ENCODE data around the gene SLC6A20. TPM values are rescaled to one million over a fixed set of nuclear protein-coding genes. Genes with fewer than 3 reads are reported as not detected.

The SLC6A20 gene
- total RNA-seq, 1 experiment from 2014 or later: not detected

DNA sequence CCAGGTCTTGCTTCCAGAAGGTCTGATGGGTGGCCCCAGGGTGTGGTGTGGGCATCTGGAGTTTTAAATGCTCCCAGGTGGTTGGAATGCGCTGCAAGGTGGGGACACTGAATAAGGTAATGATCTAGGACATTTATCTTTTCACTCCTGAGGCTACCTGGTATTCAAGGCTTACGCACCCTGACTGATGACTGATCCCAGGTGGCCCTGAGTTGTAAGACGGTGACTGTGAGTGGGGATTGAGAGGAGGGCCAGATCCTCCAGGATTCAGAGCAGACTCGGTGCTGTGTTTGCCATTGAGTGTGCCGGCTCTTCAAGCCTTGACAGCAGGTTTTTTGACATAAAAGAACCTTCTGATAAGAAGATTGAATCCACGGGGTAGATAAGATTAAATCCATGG, 40.3 kb downstream of the SLC6A20 start:
- CTCF ChIA-PET: no interaction called here

GRCh38 chr3:45754461-45754860, 41.9 kb downstream of the SLC6A20 start:
- POLR2A ChIA-PET: no interaction called here
- no peak for TF ChIP-seq CTCF (IDR thresholded peaks at IDR 0.05; ENCODE audit: unreplicated experiment)
- intact Hi-C loops (cut with micrococcal nuclease): no loop called here
- DNase-seq (ENCODE audit: unreplicated experiment): no peak
- no TSS peak for BruUV-seq (replicated peaks)
- Mint-ChIP-seq H3K27me3 (ENCODE audit: insufficient read depth, unreplicated experiment) (no peaks in the 10 kb centered on the region), H3K4me1 (ENCODE audit: insufficient read depth, unreplicated experiment) (no peaks in the 10 kb centered on the region), H3K27ac (ENCODE audit: low read depth, unreplicated experiment) (no peak overlapping the region), H3K36me3 (ENCODE audit: insufficient read depth, unreplicated experiment) (no peaks in the 10 kb centered on the region), H3K9me3 (ENCODE audit: unreplicated experiment) (no peaks in the 10 kb centered on the region), H3K4me3 (ENCODE audit: unreplicated experiment) (no peak overlapping the region)
- CTCF ChIA-PET: no interaction called here

More for the DNA sequence above, 40.3 kb downstream of the SLC6A20 start:
- Mint-ChIP-seq H3K27ac (ENCODE audit: low read depth, unreplicated experiment) (no peak overlapping the region), H3K4me1 (ENCODE audit: insufficient read depth, unreplicated experiment) (peaks cover under 1% of the 10 kb centered on the region), H3K36me3 (ENCODE audit: insufficient read depth, unreplicated experiment) (no peaks in the 10 kb centered on the region), H3K9me3 (ENCODE audit: unreplicated experiment) (no peaks in the 10 kb centered on the region), H3K27me3 (ENCODE audit: insufficient read depth, unreplicated experiment) (no peaks in the 10 kb centered on the region), H3K4me3 (ENCODE audit: unreplicated experiment) (no peak overlapping the region)
- DNase-seq (ENCODE audit: unreplicated experiment): no peak
- no peak for TF ChIP-seq CTCF (IDR thresholded peaks at IDR 0.05; ENCODE audit: unreplicated experiment)
- no TSS peak for BruUV-seq (replicated peaks)
- intact Hi-C loops (cut with micrococcal nuclease): no loop called here
- POLR2A ChIA-PET: no interaction called here

DNA sequence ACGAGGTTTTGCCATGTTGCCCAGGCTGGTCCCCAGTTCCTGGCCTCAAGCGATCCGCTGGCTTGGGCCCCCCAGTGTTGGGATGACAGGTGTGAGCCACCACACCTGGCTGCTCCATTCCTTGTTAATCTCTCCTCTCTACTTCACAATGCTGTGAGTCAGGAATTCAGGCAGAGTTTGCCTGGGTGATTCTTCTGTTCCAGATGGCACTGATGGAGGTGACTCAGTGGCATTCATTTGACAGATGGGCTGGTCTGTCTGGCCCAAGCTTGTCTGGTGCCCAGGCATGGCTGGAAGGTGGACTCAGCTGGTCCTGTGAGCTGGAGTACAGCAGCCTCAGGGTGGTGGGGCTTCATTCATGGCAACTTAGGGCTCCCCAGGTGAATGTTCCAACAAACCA, 43.2 kb downstream of the SLC6A20 start:
- BruUV-seq (replicated peaks): no TSS peak
- Mint-ChIP-seq H3K9me3 (ENCODE audit: unreplicated experiment) (no peaks in the 10 kb centered on the region), H3K27ac (ENCODE audit: low read depth, unreplicated experiment) (no peak overlapping the region), H3K4me3 (ENCODE audit: unreplicated experiment) (no peak overlapping the region), H3K36me3 (ENCODE audit: insufficient read depth, unreplicated experiment) (peaks cover 6% of the 10 kb centered on the region), H3K4me1 (ENCODE audit: insufficient read depth, unreplicated experiment) (no peaks in the 10 kb centered on the region), H3K27me3 (ENCODE audit: insufficient read depth, unreplicated experiment) (no peaks in the 10 kb centered on the region)
- ChIA-PET POLR2A (no interaction called here), CTCF (interaction anchor here (0.6 to 1.5 kb wide), 3 partner anchors 9 to 327 kb away, joined by 3 read pairs; no protein-coding TSS in a partner anchor)
- intact Hi-C loops (cut with micrococcal nuclease): no loop called here
- no peak for TF ChIP-seq CTCF (IDR thresholded peaks at IDR 0.05; ENCODE audit: unreplicated experiment)
- no peak for DNase-seq (ENCODE audit: unreplicated experiment)

DNA sequence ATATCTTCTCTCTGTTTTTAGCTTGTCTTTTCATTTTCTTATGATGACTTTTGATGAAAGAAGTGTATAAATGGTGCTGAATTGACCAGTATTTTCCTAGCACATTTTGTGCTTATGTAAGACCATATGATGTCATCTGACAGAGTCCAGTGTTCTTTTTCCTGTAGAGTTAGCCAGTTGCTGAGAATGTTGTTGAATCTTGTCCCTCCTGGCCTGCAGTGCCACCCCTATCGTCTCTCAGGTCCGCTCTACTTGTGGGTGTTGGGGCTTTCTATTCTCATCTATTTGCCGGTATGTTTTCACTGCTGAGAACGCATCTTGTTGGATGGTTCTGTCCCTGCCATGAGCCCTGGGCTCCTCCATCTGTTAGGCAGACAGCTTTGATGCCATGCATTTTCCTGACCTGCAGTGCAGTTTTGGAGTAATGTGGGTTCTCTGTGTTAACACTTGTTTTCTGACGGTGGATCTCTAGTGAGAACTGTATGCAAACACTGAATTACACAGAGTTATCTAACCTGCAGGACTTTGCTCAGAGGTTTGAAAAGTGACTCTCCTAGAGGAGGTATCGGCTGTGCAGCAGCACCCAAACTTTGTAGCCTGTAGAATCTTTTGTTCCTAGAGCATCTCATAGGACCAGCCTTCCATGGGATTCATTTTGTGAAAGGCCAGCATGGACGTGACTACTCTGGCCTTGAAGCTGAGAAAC, 44.6 kb downstream of the SLC6A20 start:
- intact Hi-C loops (cut with micrococcal nuclease): no loop called here
- TF ChIP-seq CTCF (IDR thresholded peaks at IDR 0.05; ENCODE audit: unreplicated experiment): no peak
- Mint-ChIP-seq H3K36me3 (ENCODE audit: insufficient read depth, unreplicated experiment) (peaks cover 13% of the 10 kb centered on the region), H3K4me1 (ENCODE audit: insufficient read depth, unreplicated experiment) (no peaks in the 10 kb centered on the region), H3K27ac (ENCODE audit: low read depth, unreplicated experiment) (no peak overlapping the region), H3K27me3 (ENCODE audit: insufficient read depth, unreplicated experiment) (no peaks in the 10 kb centered on the region), H3K4me3 (ENCODE audit: unreplicated experiment) (no peak overlapping the region), H3K9me3 (ENCODE audit: unreplicated experiment) (no peaks in the 10 kb centered on the region)
- DNase-seq (ENCODE audit: unreplicated experiment): no peak
- POLR2A ChIA-PET: interaction anchor here (1.4 kb wide), 1 partner anchor 74 kb away, joined by 4 read pairs; no protein-coding TSS in a partner anchor
- CTCF ChIA-PET: interaction anchor here (0.6 to 1.6 kb wide), 3 partner anchors 10 to 79 kb away, joined by 3 to 9 read pairs (median 3); no protein-coding TSS in a partner anchor
- no TSS peak for BruUV-seq (replicated peaks)

Measured in MCF 10A (cell line).